Ovary (tissue), 9 donors: ENCODE results near the gene REV3L. TPM values are rescaled to one million over a fixed set of nuclear protein-coding genes. Genes with fewer than 3 reads are reported as not detected.

ENCODE experiments used
- DNase-seq, 5 donors: peaks; one replicate each; pipeline ENCODE4 v3.0.0-alpha.2; 2019 to 2020
- H3K27ac ChIP-seq, 2 donors: fragments of 200-600 bp; one replicate each; pipeline versions ENCODE4 v1.5.1 to v1.8.0; 2019 to 2022
- H3K27me3 ChIP-seq: fragments of 200-600 bp; one replicate; pipeline ENCODE4 v1.8.0; 2022
- H3K36me3 ChIP-seq: fragments of 200-600 bp; sonication (generic); one replicate; pipeline ENCODE4 v1.5.1; 2019
- H3K4me1 ChIP-seq: one replicate; pipeline ENCODE4 v1.8.1; 2013; ENCODE audit warnings: mild to moderate bottlenecking, moderate library complexity; ENCODE audit not compliant: insufficient read depth
- H3K4me3 ChIP-seq: fragments of 200-600 bp; sonication (generic); one replicate; pipeline ENCODE4 v1.5.1; 2017
- H3K9me3 ChIP-seq, 2 donors: fragments of 200-600 bp in 1 of 2; sonication (generic) in 1 of 2; one replicate each; pipeline versions ENCODE4 v1.5.1 to v1.8.1; 2013 to 2019; ENCODE audit warnings: mild to moderate bottlenecking in 1 of 2, moderate library complexity in 1 of 2
- EP300 ChIP-seq: sonication (generic); formaldehyde crosslinking; IDR thresholded peaks from one replicate; pipeline ENCODE4 v1.6.1; 2017; ENCODE audit warnings: antibody characterized with exemption
- POLR2A ChIP-seq: fragments of 450-650 bp; IDR thresholded peaks from one replicate; pipeline ENCODE4 v1.6.1; 2017; ENCODE audit warnings: antibody characterized with exemption, mild to moderate bottlenecking, moderate library complexity
- WGBS, 3 donors: extraction: QIAGEN DNeasy Blood & Tissue Kit in 1 of 3; methylation state at CpG; one replicate each; pipeline versions ENCODE4 v1.1.5 to v1.1.7; 2013 to 2017; 5-methylcytosine and 5-hydroxymethylcytosine counted together
- intact Hi-C, 4 donors: fragments of 100-400 bp; cut with DNase I; formaldehyde crosslinking; loops; one replicate each; pipeline versions ENCODE4 v1.11.0 to v1.15.1; 2022 to 2023
- polyA plus RNA-seq, 2 donors: library from polyadenylated mRNA; stranded (reverse); fragments of 200-250 nt in 1 of 2; fragments of 350-450 nt in 1 of 2; fragmentation: Illumina TruSeq in 1 of 2; extraction: RNeasy Lipid Tissue Mini Kit (QIAGEN cat#74804) in 1 of 2; gene quantifications; one replicate each; pipeline ENCODE4 v1.2.3, GENCODE V29; 2013 to 2014
- total RNA-seq, 7 donors: library from RNA; depleted of rRNA in 2 of 7; stranded (reverse); fragments of >200 nt in 2 of 7; fragmentation: NEBNext Ultra II Directional in 3 of 7; extraction: Animal tissue kit (Norgen Biotek cat#: 25700) in 3 of 7; gene quantifications; one replicate each; pipeline versions ENCODE4 v1.1.0 to v1.2.4, GENCODE V29; 2016 to 2023
- TF ChIP-seq, protein P1 (sequence below), 3 donors: fragments of 450-650 bp in 2 of 3; fragments of 200-600 bp in 1 of 3; IDR thresholded peaks; one replicate each; pipeline versions ENCODE4 v1.5.1 to v1.8.0; 2016 to 2022; ENCODE audit warnings: antibody characterized with exemption in 3 of 3, mild to moderate bottlenecking in 1 of 3
- donor health status: DM: no; HTN: no; CAD: no; lungs with moderate emphysema.
- donor health status: DM: no; HTN: no; CAD: no.
- donor health status: Bipolar disorder and iron deficiency.
- donor health status: DM: yes; HTN: yes; CAD: no.
- donor health status: DM: no; HTN: no; CAD: no.
- donor health status: DM: yes; HTN: yes; CAD: no.

REV3L gene
- total and polyA plus RNA-seq, 9 donors: 8.5 to 55.2 (median 31.0) TPM

DNA sequence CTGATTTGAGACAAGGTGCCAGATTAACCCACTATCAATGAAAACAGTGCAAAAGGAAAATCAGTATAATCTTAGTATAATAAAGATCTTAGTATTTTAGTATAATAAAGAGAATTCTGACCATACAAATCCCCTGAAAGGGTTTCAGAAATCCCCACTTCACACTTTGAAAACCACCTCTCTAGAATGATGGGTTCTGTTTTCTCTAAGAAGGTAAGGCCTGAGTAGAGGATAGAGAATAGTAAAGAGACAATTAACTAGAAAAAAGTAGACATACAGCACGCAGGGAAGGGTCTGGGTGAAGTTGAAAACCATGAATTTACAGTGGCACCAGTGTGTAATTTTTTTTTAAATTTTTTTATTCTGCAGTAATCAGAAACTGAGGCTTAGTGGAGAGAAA, 73.6 kb downstream of the REV3L start:
- Histone ChIP-seq H3K27me3 (no peaks in the 10 kb centered on the region), H3K4me1 (peaks cover 1% of the 10 kb centered on the region), H3K9me3 (no peaks in the 10 kb centered on the region), H3K36me3 (no peaks in the 10 kb centered on the region), H3K4me3 (no peak overlapping the region), H3K27ac (no peak overlapping the region)
- DNase-seq: no peak
- TF ChIP-seq, protein P1, sequence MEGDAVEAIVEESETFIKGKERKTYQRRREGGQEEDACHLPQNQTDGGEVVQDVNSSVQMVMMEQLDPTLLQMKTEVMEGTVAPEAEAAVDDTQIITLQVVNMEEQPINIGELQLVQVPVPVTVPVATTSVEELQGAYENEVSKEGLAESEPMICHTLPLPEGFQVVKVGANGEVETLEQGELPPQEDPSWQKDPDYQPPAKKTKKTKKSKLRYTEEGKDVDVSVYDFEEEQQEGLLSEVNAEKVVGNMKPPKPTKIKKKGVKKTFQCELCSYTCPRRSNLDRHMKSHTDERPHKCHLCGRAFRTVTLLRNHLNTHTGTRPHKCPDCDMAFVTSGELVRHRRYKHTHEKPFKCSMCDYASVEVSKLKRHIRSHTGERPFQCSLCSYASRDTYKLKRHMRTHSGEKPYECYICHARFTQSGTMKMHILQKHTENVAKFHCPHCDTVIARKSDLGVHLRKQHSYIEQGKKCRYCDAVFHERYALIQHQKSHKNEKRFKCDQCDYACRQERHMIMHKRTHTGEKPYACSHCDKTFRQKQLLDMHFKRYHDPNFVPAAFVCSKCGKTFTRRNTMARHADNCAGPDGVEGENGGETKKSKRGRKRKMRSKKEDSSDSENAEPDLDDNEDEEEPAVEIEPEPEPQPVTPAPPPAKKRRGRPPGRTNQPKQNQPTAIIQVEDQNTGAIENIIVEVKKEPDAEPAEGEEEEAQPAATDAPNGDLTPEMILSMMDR (IDR thresholded peaks at IDR 0.05): no peak
- TF ChIP-seq POLR2A (no peak), EP300 (no peak)
- intact Hi-C loops: no loop called here
- 91 to 95% (median 94%) methylated on average over 1 of the region's 1 CpG for WGBS, 3 donors

DNA sequence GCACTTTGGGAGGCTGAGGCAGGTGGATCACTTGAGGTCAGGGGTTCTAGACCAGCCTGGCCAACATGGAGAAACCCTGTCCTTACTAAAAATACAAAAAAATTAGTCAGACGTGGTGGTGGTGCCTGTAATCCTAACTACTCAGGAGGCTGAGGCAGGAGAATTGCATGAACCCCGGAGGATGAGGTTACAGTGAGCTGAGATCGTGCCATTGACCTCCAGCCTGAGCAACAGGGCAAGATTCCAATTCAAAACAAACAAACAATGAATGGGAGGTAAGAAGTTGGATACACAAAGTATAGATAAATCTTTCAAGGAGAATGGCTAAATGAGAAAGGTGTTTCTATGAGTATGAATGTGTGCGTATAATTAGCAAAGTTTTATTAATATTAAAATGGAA, 75.3 kb downstream of the REV3L start:
- Histone ChIP-seq H3K36me3 (no peaks in the 10 kb centered on the region), H3K27ac (no peak overlapping the region), H3K4me1 (peaks cover 1% of the 10 kb centered on the region), H3K27me3 (no peaks in the 10 kb centered on the region), H3K9me3 (no peaks in the 10 kb centered on the region), H3K4me3 (no peak overlapping the region)
- 84 to 91% (median 86%) methylated on average over 4 of the region's 4 CpGs for WGBS, 3 donors
- intact Hi-C loops: no loop called here
- no peak for DNase-seq
- TF ChIP-seq EP300 (no peak), POLR2A (no peak)
- TF ChIP-seq, protein P1 (IDR thresholded peaks at IDR 0.05): no peak

DNA sequence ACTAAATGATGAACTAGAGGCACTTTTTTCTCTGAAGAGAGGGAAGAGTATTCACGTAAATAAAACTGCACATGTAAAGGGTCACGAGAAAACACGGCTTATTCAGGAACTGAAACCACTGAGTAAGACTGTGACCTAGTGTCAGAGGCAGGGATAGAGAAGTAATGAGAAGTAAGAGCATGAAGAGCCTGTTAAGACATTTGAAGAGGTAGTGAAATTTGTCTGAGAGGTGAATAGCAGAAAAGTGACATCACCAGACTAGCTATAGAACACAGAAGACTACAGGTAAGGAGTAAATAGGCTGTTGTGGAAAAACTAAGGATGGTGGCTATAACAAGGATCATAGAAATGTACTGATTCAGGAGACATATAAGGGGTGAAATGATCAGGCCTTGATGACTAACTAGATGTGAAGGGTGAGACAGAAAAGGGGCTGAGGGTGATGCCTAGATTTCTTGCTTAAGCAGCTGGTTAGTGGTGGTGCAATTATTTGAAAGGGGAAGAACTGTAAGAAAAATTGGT, 76.8 kb downstream of the REV3L start:
- Histone ChIP-seq H3K27ac (no peak overlapping the region), H3K27me3 (no peaks in the 10 kb centered on the region), H3K36me3 (no peaks in the 10 kb centered on the region), H3K9me3 (no peaks in the 10 kb centered on the region), H3K4me3 (no peak overlapping the region), H3K4me1 (peaks cover 1% of the 10 kb centered on the region)
- no peak for DNase-seq
- TF ChIP-seq EP300: no peak
- TF ChIP-seq, protein P1 (IDR thresholded peaks at IDR 0.05): no peak
- no peak for TF ChIP-seq POLR2A
- WGBS, 3 donors: 90 to 98% (median 91%) methylated on average over 3 of the region's 3 CpGs
- intact Hi-C loops: no loop called here

DNA sequence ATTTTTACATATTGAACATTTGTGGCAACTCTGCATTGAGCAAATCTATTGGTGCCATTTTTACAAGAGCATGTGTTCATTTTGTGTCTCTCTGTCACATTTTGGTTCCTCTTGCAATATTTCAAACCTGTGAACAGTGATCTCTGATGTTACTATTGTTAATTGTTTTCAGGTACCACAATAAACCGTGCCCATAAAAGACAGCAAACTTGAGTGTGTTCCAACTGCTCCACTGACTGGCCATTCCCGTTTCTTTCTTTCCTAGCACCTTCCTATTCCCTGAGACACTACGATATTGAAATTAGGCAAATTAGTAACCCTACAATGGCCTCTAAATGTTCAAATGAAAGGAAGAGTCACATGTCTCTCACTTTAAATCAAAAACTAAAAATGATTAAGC, 79.6 kb downstream of the REV3L start:
- Histone ChIP-seq H3K27ac (no peak overlapping the region), H3K4me3 (no peak overlapping the region), H3K4me1 (no peaks in the 10 kb centered on the region), H3K9me3 (no peaks in the 10 kb centered on the region), H3K27me3 (no peaks in the 10 kb centered on the region), H3K36me3 (no peaks in the 10 kb centered on the region)
- no peak for TF ChIP-seq POLR2A
- no peak for TF ChIP-seq EP300
- DNase-seq: no peak
- 95 to 97% (median 95%) methylated on average over 3 of the region's 3 CpGs for WGBS, 3 donors
- intact Hi-C loops: no loop called here

DNA sequence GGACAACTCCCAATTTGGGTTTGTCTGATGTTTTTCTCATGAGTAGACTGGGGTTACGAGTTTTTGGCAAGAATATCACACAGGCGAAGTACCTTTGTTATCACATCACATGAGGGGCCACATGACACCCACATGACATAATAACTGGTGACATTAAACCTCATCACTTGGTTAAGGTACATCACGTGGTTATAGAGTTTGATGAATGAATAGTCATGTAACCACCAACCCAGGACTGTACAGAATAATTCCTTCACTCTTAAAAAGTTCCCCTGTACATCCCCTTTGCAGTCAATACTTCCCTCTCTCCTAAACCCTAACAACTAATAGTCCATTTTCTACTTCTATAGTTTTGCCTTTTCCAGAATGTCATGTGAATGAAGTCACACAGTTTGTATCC, 83.4 kb downstream of the REV3L start:
- no peaks in the 10 kb centered on the region for H3K9me3 ChIP-seq
- H3K4me1 ChIP-seq: no peaks in the 10 kb centered on the region
- WGBS, 3 donors: 90 to 94% (median 93%) methylated on average over 3 of the region's 3 CpGs
- intact Hi-C loops: no loop called here
- H3K36me3 ChIP-seq: no peaks in the 10 kb centered on the region
- H3K27ac ChIP-seq: no peak overlapping the region
- DNase-seq: no peak
- no peaks in the 10 kb centered on the region for H3K27me3 ChIP-seq
- H3K4me3 ChIP-seq: no peak overlapping the region
- TF ChIP-seq POLR2A (no peak), EP300 (no peak)
- TF ChIP-seq, protein P1 (IDR thresholded peaks at IDR 0.05): no peak
